Right forelimb (tissue), 1 donor: ENCODE results near the gene PKP4.

ENCODE experiments used
- DNase-seq: peaks from one replicate; pipeline ENCODE4 v3.0.0-alpha.2; 2018

The PKP4 gene

DNA sequence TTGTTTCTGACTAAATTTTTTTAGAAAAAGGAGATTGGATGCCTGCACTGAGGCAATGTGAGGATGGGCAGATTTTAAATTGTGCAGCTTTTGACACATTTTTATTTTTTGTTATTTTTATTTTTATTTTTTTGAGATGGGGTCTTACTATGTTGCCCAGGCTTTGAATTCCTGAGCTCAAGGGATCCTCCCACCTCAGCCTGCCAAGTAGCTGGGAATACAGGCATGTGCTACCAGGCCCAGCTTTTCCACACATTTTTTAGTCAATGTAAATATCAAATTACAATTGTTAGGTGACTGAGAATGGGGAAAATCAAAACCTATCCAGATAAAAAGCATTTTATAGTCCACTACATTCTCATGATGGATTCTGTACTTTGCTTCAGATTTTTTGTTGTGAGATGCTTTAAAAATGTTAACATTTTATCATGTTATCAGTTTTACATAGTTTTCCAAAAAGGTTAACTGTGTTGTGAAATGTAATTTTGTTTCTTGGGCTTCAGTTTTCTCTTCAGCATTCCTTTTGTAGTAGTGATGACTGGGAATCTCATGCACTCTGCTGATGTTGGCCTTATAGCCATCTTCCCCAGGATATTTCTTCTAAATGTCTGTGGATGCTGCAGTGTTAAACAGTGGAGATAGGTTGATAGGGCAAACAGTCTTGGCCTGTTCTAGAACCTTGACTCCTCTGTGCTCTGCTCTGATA, 41.4 kb downstream of the PKP4 start:
- DNase-seq = no peak

DNA sequence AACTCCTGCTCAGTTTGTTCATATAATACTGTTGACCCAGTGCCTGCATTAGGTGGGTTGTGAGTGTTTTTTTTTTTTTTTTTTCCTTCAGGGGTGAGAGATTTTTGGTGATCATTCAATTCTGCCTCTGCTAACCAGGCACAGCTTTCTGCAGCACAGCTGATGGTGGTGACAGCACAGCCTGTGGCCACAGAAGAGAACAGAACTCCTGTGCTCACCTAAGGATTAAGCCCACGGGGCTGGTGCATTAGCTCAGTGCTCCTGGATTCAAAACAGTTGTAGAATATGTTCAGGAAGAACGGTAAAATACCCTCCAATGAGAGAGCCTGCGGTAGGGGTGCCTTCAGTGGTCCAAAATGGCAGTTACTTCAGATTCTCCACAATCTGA, 42.0 kb downstream of the PKP4 start:
- DNase-seq = no peak

DNA sequence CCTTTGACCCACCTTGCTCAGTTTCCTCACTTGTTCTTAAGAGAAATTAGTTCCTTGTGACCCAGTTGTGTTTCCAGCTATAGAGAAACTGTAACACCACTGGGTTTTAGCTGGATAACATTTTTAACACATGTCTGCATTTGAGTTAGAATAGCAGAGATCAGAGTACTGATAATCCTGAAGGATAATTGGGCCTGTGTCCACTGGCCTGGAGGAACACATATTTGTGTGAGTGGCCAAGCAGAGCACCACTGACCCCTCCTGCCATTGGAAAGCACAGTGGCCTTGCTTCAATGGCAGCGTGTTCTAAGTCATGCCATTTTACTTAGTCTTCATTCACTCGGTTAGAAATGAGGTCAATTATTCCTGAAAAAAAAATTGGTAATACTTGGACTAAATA, 42.6 kb downstream of the PKP4 start:
- no peak for DNase-seq

DNA sequence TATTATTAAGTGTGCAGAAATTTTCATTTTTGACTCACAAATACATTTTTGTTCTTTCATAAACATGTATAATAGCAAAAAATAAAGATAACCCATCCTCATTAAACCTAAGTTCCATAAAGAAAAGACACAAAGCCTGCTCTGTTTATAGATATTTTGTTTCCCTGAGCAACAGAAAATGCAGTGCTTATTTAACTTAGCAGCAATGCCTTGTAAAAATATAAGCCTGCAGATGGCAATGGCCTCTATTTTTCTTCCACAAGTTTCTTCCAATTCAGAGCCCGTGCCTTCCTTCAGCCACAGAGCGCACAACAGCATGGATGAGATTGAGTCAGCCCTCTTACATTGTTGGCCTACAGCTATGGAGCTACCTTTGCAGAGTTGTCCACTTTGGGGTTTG, 43.6 kb downstream of the PKP4 start:
- no peak for DNase-seq

DNA sequence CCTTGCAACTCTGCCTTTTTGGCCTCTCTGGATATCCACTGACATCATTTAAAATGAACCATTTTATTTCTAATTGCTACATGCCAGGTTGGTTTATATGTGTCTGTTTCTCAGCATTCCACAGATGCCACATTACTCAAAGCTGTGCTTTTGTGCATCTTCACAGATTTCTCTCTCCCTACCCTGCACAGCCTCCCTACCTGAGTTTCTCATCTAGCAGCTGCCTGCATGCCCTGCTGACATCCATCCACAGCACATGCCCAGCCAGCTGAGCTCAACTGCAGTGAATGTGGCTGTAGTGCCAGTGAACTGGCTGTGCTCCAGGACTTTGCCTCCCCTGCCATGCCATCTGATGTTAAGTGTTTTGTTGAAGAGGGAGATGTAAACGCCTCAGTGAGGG, 44.5 kb downstream of the PKP4 start:
- DNase-seq = no peak

DNA sequence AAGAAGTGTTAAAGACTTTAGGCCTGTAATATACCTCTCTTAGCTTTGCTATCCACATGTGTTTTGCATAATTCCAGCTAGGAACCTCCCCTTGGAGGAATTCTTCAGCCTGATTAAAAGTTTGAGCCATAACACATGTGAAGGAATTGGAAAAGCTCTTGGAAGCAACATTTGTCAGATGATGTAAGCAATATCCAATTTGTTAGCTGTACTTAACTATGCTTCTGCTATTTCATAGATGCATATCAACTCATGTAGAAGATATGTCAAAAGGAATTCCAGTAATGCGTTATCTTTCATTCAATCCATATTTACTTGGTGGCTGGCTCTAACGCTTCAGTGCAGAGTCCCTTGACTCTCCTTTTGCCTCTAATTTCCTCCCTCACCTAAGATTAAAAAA, 46.2 kb downstream of the PKP4 start:
- no peak for DNase-seq

DNA sequence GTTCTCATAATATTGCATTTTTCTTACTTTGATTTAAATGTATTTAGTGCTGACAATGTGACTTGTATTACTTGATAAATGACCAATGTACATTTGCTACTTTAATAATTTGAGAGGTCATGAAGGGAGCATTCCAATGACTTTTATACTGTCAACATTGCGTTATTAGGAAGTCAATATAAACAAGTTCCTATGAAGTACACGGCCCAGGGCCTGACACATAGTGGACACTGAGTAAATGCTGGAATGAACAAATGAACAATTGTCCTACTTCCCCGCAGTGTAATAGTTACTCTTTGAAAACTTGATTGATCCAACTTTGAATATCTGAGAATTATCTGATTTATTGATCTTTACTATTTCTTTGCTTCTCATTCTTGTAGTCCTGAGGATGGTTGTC, 47.3 kb downstream of the PKP4 start:
- DNase-seq = no peak

DNA sequence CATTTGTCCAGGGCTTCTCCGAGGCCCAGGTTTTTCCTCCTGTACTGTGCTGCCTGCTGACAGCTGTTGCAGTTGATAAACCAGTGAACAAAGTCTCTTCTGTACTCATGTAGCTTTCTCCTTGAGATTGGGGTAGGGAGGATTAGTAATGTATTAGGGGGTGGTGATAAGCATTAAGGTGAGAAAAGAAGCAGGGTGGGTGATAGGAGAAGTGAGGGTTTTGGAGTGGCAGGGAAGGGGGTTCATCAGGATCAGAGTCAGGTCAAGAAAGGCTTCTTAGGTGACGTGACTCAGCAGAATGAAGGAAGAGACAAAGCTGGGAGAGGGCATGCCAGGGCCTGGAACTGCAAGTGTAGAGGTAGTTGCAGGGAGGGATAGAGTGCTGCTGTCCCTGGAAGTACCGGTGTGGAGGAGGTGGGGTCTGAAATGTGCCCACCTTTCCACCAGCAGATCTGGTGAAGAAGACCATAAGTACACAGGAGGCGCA, 48.7 kb downstream of the PKP4 start:
- DNase-seq = no peak

DNA sequence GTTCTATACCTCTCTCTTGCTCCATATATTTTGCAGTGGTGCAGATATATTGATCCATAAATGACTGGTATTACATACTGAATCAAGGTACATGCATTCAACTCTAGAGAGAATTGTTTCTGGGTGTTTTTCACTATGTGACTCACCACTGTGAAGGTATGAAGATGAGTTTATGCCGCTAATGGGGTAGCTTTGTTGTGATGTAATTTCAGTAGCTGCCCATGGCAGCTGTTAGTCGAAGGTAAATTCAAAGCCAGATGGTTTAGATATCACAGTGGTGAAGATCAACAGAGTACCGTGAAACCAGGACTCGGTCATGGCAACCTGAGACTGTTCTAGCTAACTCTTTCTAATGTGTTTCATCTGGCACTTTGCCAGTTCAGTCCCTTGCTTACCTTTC, 50.4 kb downstream of the PKP4 start:
- no peak for DNase-seq

DNA sequence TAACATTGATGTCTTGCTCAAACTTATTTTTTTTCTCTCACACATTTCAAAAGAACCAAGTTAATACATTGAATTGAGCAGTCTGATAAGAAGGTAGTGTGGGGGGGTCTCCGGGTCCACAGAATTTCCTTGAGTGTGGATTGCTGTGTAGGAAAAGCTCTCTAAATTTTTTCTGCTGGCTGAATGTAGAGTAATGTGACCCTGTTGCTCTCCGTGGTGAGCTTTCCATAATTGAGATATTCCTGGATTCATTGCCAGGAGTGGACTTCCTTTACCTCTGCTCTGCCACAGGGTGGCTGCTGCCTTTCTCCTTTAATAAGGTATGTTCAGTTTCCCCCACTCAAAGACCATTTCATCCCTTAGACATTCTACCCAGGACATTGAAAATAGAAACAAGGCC, 50.9 kb downstream of the PKP4 start:
- no peak for DNase-seq

DNA sequence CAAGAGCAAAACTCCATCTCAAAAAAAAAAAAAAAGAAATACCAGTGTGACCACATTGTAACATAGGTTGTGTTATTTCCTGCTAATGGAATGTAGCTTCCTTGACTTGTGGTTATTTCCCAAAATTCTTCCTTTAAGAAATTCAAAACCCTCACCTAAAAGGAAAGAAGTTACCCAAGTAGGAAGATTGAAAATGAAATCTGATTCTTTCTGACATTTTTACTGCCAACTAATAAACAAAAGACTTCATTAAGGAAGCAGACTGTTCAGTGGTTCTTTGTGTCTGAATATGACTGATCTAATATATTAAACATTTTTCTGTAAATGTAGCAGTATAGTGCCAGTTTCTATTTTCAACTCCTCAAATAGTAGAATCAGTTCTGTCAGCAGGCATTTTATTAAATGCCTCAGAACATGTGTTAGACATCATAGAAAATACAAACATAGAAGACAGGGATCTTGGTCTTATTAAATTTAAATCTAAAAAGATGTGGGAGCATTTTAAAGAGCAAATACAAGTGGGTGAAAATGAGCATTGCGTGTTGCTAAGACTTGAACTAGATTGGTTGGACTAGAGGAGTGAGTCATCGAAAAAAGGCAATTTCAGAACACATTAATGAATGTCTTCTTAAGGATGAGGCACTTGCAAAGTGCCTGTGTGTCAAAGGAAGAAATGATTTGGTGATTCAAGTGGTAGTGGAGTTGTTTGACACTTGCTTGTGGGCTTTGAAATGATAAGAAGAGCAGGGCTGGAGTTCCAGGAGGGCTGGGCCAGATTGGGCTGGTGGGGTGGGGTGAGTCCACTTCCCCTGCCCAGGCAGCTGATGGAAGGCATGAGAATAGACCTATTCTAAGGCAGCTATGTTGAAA, 53.4 kb downstream of the PKP4 start:
- DNase-seq = no peak

DNA sequence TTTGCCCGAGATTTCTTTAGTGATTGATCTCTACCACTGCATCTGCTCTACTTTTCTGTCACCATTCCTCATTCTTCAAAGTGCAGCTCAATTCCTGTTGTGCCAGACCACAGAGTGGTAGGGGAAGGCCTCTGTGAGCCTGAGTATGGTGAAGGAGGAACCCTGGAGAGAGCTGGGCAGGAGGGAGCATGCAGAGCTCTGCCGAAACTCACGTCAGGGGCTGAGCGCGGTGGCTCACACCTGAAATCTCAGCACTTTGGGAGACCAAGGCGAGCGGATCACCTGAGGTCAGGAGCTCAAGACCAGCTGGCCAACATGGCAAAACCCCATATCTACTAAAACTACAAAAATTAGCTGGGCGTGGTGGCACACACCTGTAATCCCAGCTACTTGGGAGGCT, 54.1 kb downstream of the PKP4 start:
- DNase-seq = no peak

DNA sequence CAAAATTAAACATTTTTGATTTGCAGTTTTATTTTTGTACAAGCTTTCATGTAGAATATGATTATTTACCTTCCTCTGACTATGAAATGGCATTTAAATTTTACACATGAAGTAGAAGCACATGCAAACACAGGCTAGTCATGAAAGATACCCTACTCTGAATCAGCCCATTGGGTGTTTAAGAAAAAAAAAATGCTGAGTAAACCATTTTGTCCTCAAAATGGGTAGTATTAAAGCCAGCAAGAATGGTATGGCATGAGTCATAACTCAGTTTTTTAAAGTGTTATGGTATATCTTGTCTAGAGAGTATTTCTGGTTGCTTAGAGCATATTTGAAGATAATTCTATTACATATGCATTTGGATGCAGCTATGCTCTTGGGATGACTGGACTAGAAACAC, 55.0 kb downstream of the PKP4 start:
- no peak for DNase-seq

DNA sequence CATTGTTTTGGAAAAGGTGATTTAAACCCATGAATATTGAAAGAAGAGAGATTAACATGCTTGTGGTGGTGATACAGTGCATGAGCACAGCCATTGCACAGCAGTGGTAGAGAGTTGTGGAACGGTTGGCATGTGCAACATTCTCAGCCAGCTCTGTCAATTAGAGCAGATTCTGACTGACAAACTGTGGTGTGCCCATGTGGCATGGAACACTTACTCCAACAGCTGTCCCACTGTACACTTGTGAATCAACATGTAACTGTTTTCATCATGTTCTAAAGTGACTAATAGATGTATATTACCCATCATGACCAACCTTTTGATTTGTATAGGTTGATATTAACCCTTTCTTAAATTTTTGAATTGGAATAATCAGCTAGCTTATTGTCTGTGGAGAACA, 55.6 kb downstream of the PKP4 start:
- DNase-seq = no peak

DNA sequence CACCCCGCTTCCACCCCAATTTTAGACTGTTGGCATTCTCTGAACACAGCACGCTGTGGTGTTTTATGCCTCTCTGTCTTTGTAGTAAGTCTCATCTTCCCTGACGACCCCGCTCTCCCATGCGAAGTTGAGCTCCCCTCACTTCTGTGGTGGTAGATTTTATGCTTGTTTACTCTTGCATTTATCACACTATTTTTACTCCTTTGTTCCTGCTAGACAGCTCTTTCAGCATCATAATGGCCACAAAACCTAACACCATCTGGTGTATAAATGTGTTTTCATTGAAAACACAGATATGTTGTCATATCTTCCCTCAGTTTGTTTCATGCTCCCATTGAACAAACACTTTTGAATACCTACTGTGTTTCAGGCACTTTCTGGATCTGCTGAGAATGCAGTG, 57.1 kb downstream of the PKP4 start:
- DNase-seq = no peak

DNA sequence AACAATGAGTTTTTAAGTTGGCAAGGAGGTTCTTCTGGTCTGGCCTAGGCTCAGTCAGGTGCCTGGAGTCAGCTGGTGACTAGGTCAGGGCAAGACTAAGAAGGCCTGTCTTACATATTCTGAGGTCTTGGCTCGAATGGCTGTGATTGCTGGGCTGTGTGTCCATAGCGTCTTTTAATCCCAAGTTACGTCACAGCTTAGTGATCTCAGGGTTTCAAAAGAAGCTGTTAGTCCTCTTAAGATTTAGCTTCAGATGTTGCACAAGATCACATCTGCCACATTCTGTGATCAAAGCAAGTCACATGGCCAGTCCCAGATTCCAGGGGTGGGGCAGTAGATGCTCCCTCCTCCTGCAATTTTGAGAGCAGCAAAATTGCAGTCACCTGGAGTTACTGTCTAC, 61.3 kb downstream of the PKP4 start:
- DNase-seq = no peak

DNA sequence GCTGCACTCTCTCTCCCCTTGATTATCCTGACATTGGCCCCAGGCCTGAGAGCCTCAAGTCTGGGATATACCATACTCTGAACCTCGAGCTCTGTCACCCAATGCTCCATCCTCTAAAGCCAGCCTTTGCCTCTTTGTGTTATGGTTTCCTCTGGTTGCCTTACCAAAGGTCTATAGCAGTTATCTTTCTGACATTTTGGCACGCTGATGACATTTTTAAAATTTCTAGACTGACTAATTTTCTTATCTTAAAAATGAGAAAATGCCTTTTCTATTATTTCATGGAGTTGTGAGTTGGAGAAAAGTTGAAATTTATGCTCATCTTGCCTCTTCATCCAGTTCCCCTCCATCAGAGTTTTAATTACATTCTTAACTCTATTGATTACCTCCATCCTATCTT, 62.7 kb downstream of the PKP4 start:
- no peak for DNase-seq

DNA sequence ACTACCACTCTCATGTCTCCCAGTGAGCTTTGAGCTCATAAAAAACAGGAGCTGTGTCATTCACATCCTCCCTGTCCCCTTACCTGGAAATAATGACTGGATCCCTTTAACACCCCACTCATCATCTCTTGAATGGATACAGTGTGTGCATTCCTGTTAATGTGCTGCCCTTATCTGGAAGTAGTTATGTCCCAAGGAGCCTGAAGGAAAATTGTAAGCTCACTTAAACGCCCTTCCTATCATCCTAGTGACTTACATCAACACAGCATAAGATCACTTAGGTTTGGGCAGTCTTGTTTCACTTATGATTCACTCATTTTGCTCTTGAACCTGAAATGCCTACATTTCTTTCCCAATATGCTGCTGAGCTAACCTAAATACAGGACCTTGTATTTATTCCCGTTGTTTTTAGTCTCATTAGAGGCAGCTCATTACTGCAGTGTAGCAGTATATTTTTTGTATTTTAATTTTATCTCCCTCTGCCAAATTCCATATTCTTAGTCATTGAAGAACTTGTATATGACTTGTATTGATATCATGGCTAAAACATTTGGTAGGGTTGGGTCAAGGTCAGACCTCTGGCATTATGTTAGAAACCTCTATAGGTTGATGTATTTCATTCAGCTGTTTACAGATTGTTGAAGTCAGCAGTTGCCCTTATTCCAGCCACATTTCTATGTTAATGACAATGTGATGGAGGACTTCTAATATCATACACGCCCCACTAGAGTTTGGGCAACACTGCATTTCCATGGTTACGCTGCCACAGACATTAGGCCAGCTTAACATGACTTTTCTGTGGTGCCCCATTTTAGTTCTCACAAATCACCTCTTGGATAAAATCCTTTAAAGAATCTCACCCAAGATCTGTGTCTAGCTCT, 72.9 kb downstream of the PKP4 start:
- no peak for DNase-seq

DNA sequence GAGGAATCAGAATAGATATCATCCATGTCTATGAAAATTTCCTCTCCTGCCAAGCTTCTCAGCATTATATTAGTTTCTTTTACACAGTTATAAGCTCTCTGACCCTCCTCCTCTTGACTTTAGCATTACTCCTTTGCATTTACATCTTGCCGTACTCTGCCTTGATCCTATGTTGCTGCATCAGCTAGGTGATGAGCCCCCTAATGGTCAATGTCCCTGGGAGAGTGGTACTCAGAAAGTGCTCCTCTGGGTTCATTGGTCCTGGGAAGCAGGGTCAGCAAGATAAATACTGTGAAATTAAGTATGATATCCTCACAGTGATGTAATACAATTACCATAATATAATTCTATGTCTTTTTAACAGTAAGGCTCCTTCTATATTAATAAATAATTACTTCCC, 74.1 kb downstream of the PKP4 start:
- DNase-seq = no peak

DNA sequence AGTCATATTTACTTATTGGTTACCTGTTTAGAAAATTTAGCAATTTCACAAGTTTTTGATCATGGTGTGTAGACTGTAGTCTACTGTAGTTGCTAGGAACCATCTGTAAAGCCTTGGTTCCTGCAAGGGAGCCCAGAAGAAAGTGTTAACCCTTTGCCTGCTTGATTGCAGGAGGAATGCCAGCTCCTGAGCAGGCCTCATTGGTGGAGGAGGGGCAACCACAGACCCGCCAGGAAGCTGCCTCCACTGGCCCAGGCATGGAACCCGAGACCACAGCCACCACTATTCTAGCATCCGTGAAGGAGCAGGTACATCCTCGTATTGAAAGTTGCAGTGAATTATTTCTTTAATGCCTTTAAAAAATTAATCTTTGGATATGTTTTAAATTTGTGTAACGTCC, 76.3 kb downstream of the PKP4 start:
- DNase-seq = no peak

DNA sequence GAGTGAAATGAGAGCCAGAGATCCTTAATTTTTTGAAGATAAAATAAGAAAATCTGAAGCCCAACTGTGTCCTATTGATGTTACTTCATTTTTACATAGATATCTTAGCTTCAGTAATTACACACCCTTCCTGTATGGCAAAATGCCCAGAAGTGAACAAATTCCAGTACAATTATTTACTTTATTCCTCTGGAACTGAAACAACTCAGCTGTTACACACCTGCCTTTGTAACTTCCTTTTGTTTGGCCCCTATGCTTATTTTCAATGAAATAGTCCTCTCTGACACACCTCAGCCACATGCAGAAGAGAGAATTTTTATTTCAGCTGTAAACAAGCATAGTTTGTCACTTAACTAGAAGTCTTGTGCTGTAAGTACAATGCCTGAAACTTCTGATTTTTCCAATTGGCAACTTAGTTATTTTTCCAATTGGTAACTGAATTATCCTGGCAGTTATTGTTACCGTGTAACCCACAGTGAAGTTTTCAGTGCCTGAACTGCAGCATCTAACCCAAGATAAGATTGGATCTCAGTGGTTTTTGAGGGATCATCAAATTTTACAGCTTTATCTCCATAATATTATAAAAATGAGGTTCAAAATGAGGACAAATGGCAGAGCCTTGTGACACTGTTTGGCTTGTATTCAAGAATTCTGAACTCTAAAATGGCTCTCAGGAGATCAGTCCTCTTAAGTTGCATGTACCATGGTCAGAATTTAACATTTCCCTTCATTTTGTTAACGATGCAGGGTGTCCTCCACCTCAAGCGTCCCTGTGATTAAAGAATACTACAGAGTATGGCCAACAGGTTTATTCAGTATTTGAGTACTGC, 82.6 kb downstream of the PKP4 start:
- no peak for DNase-seq

DNA sequence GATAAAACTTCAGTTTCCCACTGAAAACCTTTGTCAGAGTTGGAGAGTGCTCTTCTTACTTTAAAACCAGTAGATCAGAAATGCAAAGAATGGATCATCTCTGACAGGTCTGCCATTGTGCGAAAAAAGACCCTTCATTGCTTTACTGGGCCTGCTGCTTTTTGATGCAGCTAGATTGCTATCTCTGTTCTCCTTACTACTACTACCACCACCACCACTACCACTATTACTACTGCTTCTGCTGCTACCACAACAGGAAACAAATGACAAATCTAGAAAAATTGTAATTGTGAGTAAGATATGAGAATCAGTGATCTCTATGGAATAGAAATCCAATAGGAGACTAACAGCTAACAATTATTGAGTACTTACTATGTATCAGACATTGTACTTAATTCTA, 85.8 kb downstream of the PKP4 start:
- DNase-seq = no peak

DNA sequence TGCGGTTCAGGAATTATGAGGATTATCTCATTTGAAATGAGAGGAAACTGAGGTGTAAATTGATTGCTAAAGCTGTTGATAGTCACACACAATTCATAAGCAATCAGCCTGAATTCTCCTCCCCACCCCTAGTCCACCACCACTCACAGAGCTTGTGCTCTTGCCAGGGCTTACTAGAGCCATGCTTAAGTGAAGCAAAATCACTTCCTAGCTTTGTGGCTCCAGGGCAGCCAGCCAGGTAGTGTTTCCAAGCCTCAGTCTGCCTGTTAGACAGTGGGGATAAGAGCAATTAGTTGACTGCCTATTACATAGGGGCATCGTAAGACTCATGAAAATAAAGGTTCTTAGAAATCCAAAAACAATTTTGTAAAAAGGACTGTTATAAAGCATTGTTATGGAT, 87.2 kb downstream of the PKP4 start:
- DNase-seq = no peak
